B cell (primary cell): ENCODE data around the gene CIT.

ENCODE experiments used
- CTCF ChIP-seq: fragments of 200-600 bp; IDR thresholded peaks from one replicate; pipeline ENCODE4 v1.8.0; 2022; ENCODE audit warnings: antibody characterized with exemption, mild to moderate bottlenecking
- EZH2 ChIP-seq: IDR thresholded peaks from 2 replicates; pipeline ENCODE4 v1.6.1; 2012; ENCODE audit warnings: borderline replicate concordance, low read depth, mild to moderate bottlenecking, moderate library complexity, low read length; ENCODE audit not compliant: insufficient read depth, poor library complexity, severe bottlenecking

- no peak for TF ChIP-seq CTCF
- no peak for TF ChIP-seq EZH2
These were observed 80.8 kb downstream of the CIT start for GRCh38 chr12:119796292-119796691.
